ENCODE results near the gene KRT9.

KRT9 gene

DNA sequence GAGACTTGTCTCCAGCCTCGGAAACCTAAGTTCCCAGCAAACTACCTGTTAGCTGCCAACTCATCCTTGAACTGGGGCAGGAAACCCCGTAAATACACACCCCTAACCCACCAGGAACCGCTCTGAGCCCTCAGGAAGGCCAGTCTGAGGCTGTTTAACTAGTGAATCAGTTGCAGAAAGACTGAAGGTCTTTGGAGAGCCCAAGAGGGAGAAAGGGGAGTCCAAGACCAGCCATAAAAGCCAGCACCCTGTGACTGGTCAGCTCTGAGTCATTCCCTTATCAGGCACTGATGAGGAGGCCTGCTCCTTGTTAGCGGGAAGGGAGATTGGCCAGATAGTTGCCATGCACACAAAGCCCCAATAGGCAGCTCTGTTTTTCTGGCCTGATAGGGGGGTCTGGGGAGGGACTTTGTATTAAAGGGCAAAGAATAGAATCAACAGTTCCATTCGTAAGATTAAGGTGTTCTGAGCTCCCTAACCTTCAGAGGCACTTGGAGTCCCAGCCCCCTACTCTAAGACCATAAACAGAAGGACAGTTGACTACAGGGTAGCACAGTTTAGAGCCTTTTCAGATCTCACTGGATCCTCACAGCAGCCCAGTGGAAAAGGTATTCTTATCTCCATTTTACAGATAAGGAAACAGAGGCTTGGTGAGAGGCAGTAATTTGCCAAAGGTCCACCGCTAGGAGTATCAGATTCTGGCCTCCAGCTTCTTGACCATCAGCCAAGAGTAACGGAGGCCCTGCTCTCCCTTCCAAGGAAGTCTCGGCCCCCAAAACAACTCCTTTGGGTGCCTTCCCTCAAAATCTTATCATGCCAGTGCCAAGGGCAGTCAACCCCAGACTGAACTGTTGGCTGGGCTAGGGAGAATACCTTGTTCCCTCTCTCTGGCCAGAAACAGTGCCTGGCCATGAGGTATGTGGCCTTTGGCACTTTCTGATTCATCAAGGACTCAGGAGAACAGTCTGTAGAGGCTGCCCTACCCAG, 41.5 kb downstream of the KRT9 start:
- DNase-seq (ENCODE audit: low read depth in 2 of 2), result no peak

DNA sequence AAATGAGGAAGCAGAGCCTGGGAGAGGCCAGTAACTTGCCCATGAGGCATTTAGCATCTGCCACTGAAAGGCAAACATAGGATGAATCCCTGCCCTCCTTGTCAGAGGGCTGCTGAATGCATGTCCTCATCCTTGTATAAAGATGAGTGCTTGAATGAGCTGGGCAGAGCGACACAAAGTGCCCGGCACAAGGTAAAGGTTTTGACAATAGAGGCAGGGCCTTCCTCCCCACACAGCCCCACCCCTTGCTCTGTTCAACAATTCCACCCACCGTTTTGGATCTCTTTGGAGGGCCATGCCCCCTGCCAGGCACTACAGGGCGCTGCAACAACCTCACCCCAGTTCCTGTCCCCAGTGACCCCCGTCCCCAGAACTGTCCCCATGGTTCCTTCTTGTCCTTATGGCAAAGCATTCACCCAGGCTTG, 42.4 kb downstream of the KRT9 start:
- DNase-seq (ENCODE audit: low read depth in 2 of 2), result no peak

DNA sequence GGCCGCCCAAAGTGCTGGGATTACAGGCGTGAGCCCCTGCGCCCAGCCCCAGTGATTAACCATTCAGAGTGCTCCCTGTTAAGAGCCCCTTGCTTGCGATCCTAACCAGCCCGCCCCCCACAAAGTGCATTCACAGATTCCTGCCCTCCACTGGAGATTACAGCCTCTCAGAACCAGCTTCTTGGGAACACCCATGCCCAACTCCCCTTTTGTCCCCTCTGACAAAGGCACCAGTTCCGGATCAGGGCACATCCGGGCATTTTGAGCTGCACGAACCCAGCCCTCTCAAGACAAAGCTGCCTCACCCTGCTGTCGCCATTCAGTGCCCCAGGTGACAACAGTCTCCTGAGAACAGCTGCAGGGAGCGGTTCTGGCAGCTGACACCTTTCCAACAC, 42.9 kb downstream of the KRT9 start:
- DNase-seq (ENCODE audit: low read depth in 2 of 2), result no peak

- DNase-seq (ENCODE audit: low read depth in 2 of 2), result no peak
Observed at GRCh38 chr17:41527063-41528023, 44.5 kb downstream of the KRT9 start.

GRCh38 chr17:41524261-41524660, 47.6 kb downstream of the KRT9 start:
- no peak for DNase-seq (ENCODE audit: low read depth in 2 of 2)

DNA sequence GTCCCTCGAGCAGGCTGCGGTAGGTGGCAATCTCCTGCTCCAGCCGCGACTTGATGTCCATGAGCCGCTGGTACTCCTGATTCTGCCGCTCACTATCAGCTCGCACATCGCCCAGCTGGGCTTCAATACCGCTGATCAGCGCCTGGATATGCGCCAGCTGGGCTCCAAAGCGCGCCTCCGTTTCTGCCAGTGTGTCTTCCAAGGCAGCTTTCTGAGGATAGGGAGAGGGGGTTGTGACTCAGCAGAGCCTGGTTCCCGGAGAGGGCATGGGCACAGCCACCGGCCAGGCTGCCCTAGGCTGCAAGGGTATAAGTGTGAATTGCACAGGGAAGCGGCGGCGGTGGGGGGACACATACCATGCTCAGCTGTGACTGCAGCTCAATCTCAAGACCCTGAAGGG, 48.1 kb downstream of the KRT9 start:
- no peak for DNase-seq (ENCODE audit: low read depth in 2 of 2)

GRCh38 chr17:41523225-41523593, 48.6 kb downstream of the KRT9 start:
- DNase-seq (ENCODE audit: low read depth in 2 of 2), result no peak

DNA sequence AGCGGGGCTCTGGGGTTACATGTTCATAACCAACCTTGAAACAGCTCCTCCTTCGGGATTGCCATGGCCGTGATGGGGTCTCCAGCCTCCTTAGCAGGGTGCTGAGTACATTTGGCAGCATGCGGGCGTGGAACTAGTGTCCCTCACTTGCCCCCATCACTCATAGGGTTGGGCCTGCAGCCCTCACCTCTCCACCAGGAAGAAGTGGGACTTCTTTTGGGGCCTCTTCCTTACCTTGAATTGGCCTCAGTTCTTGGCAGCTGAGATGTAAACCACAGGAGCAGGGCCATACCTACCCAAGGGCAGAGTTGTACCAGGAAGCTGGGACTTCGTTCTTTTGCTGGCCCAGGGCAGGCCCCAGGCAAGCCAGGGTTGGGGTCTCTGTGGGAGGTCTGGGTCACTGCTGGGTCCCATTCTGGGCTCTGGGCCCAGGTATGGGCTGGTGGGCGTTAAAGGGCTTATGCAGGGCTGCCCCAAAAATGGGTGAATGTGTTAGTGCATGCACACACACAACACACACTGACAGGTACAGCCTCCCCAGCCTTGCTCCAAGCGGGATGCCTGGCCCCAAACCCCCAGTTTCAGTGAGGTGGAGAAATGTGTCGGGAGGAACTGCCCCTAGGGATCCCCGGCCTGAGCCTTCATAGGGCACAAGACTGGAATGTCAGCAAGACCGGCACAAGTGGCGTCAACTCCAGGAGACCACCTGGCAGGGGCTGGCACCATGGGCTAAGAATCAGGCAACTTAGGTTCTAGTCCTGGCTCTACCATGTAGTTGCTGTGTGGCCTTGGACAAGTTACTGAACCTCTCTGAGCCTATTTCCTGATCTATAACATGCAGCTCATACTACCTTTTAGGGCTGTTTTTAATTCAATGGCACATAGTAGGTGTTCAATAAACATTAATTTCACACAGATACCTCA, 49.3 kb downstream of the KRT9 start:
- DNase-seq (ENCODE audit: low read depth in 2 of 2), result no peak

- DNase-seq (ENCODE audit: low read depth in 2 of 2), result no peak
Observed at GRCh38 chr17:41521574-41522261, 50.1 kb downstream of the KRT9 start.

DNA sequence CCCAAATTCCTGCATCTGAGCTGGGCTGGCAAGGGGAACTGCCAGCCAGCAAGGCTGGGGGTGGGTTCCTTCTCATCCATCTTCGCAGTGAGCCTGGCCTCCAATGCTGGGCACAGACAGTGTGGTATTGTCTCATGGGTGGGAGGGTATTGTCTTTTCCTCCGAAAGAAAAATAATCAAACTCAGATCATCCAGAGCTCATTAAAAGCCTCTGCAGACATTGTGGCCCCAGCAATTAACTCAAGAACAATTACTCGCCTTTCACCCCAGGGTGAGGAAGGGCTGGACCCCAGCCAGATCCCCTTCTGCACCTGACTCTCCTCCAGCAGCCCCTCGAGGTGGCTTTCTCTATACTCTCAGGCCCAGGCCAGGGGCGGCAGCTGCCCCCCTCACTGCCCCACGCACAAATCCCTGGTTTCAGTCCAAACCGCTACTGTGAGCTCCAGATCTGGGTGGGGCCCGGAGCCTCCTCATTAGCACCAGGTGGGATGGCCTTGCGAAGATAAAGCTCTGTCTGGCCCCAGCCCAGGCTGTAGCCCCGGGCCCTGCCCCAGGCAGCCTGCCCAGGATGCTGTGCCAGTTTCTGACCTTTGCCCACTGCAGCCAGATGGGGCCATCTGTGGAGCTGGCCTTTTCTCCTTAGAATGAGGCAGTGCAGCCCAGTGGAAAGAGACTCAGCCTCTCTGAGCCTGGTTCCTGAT, 50.9 kb downstream of the KRT9 start:
- no peak for DNase-seq (ENCODE audit: low read depth in 2 of 2)

DNA sequence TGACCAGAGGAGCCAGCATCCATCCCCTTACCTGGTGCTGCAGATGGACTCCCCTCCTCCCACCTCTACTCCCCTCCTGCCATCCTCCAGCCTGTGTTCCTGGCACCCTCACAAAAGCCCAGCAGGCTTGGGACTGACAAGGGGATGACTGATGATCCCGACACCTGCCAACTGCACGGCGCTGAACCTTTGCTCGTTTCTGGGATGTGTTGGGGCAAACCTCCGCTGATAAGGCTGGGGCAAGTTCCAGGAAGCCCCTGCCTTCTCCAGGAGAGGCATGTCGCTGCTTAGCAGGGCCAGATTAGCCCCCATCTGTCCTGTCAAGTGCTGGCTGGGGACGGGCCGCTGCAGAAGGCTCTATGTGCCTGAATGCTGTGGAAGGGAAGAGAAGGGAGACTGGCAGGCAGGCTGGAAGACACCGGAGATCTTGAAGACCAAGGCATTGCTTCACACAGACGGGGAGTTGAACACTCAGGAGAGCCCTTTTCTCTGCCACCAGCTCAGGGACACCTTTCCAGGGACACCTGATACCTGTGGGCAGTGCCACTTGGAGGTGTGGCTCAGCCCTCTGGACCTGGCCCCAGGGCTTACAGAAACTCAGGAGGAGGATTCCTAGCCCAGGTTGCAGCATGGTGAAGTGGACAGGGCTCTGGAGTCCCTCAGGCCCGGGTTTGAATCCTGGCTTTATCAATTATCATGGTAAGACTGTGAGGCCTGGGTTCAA, 52.2 kb downstream of the KRT9 start:
- no peak for DNase-seq (ENCODE audit: low read depth in 2 of 2)

- no peak for DNase-seq (ENCODE audit: low read depth in 2 of 2)
Observed at GRCh38 chr17:41518789-41519449, 52.9 kb downstream of the KRT9 start, which contains the start of gene KRT15. KRT15 (minus strand) TSS chr17:41518890; CDS start chr17:41518827, 63 bp downstream.

DNA sequence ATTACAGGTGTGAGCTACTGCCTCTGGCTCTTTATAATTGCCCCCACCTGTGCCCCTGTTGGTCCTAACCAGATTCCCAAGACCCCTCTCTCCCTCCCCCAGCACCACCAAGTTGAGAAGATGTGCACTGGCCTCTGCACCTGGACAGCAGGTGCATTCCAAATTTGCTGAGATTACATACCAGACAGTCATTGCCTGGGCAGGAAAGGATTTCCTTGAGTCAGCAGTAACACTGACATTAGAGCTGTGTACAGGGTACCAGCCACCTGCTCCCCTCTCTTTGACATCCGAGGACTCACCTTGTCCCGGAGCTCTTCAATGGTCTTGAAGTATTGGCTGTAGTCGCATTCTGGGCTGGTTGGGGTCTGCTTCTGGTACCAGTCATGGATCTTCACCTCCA, 53.8 kb downstream of the KRT9 start:
- no peak for DNase-seq (ENCODE audit: low read depth in 2 of 2)

GRCh38 chr17:41516830-41517283, 55.0 kb downstream of the KRT9 start:
- DNase-seq (ENCODE audit: low read depth in 2 of 2), result no peak

- no peak for DNase-seq (ENCODE audit: low read depth in 2 of 2)
Observed at GRCh38 chr17:41516147-41516829, 55.6 kb downstream of the KRT9 start.

All from stimulated activated CD8-positive, alpha-beta memory T cell treated with anti-CD3 and anti-CD28 coated beads, Interleukin-15, amount 100 ng/mL, for 48 hours (primary cell).